H1 (cell line): Measurements from ENCODE around the gene ABITRAM. TPM values are rescaled to one million over a fixed set of nuclear protein-coding genes. Genes with fewer than 3 reads are reported as not detected.

Experiments used
- CTCF ChIA-PET: fragments of 300-600 bp; sonication (Branson Sonifier 250); formaldehyde crosslinking; loops from one replicate; lab custom pipeline; 2021; ENCODE audit not compliant: partially characterized antibody; lab: Charles Lee
- POLR2A ChIA-PET: fragments of 300-600 bp; sonication (Branson Sonifier 250); formaldehyde crosslinking; loops from one replicate; lab custom pipeline; 2021; ENCODE audit warnings: inconsistent platforms; ENCODE audit not compliant: partially characterized antibody; lab: Charles Lee
- DNase-seq, 2 experiments: peaks; one replicate each; pipeline versions ENCODE4 v3.0.0 to v3.0.0-alpha.2; 2010 to 2022; ENCODE audit warnings: low spot score in 2 of 2, low read depth in 1 of 2, mixed read lengths in 1 of 2
- FAIRE-seq: peaks from 2 replicates; lab custom pipeline; 2011; peaks lifted over from hg19 to GRCh38; lab: Jason Lieb, UNC
- H2AFZ ChIP-seq: 2 replicates; pipeline ENCODE4 v1.8.1; 2012; ENCODE audit warnings: low read length, inconsistent platforms
- H2AK5ac ChIP-seq: 2 replicates; pipeline ENCODE4 v1.6.1; 2013; ENCODE audit warnings: low read depth, low read length
- H2BK120ac ChIP-seq: replicated peaks from 2 replicates; pipeline ENCODE3; 2013; ENCODE audit warnings: low read depth, low read length, inconsistent platforms
- H2BK12ac ChIP-seq: 2 replicates; pipeline ENCODE4 v1.6.1; 2013; ENCODE audit warnings: low read depth, low read length
- H2BK15ac ChIP-seq: 2 replicates; pipeline ENCODE4 v1.6.1; 2013; ENCODE audit warnings: low read length
- H2BK20ac ChIP-seq: 2 replicates; pipeline ENCODE4 v1.6.1; 2013; ENCODE audit warnings: low read length
- H2BK5ac ChIP-seq: 2 replicates; pipeline ENCODE4 v1.6.1; 2013; ENCODE audit warnings: low read depth, low read length
- H3K14ac ChIP-seq: 2 replicates; pipeline ENCODE4 v1.6.1; 2013; ENCODE audit warnings: inconsistent platforms; ENCODE audit not compliant: insufficient read length
- H3K18ac ChIP-seq: 2 replicates; pipeline ENCODE4 v1.6.1; 2013; ENCODE audit warnings: low read length; ENCODE audit errors: extremely low read depth
- H3K23ac ChIP-seq: 2 replicates; pipeline ENCODE4 v1.6.1; 2013; ENCODE audit warnings: inconsistent platforms; ENCODE audit not compliant: insufficient read length
- H3K23me2 ChIP-seq: 2 replicates; pipeline ENCODE4 v1.6.1; 2013; ENCODE audit warnings: low read depth, low read length
- H3K27ac ChIP-seq: 2 replicates; pipeline ENCODE4 v1.6.1; 2011; ENCODE audit warnings: low read depth, low read length, inconsistent platforms
- H3K27me3 ChIP-seq, 4 experiments: replicated peaks in 1 of 4; 1 replicate in 1 of 4; 2 replicates in 3 of 4; pipeline versions ENCODE4 v1.6.1 to v1.8.1; 2011 to 2013; ENCODE audit warnings: low read length in 3 of 4, mild to moderate bottlenecking in 3 of 4, inconsistent platforms in 2 of 4, mixed read lengths in 2 of 4, moderate library complexity in 1 of 4; ENCODE audit not compliant: control insufficient read depth in 3 of 4, insufficient read depth in 3 of 4; ENCODE audit errors: extremely low read depth in 1 of 4
- H3K36me3 ChIP-seq, 4 experiments: 2 replicates each; pipeline versions ENCODE4 v1.6.1 to v1.8.1; 2011 to 2013; ENCODE audit warnings: mild to moderate bottlenecking in 4 of 4, low read length in 3 of 4, moderate library complexity in 2 of 4, control low read depth in 1 of 4, inconsistent platforms in 1 of 4; ENCODE audit not compliant: insufficient read depth in 4 of 4, control insufficient read depth in 2 of 4
- H3K4ac ChIP-seq: replicated peaks from 2 replicates; pipeline ENCODE3; 2013; ENCODE audit warnings: low read length, low read depth, mixed read lengths, inconsistent platforms; ENCODE audit not compliant: insufficient read length
- H3K4me1 ChIP-seq, 4 experiments: replicated peaks in 1 of 4; 1 replicate in 1 of 4; 2 replicates in 3 of 4; pipeline versions ENCODE4 v1.6.1 to v1.8.1; 2011 to 2013; ENCODE audit warnings: low read length in 3 of 4, inconsistent platforms in 2 of 4, mixed read lengths in 1 of 4; ENCODE audit not compliant: insufficient read depth in 4 of 4, control insufficient read depth in 3 of 4
- H3K4me2 ChIP-seq, 2 experiments: 2 replicates each; pipeline versions ENCODE4 v1.6.1 to v1.8.1; 2011 to 2013; ENCODE audit warnings: low read depth in 2 of 2, low read length in 2 of 2, control low read depth in 1 of 2, inconsistent platforms in 1 of 2, mild to moderate bottlenecking in 1 of 2; ENCODE audit not compliant: insufficient read depth in 1 of 2
- H3K4me3 ChIP-seq, 4 experiments: fragments of 200-600, 300-600 bp in 1 of 4; sonication (generic), shearing (Covaris generic), sonication (Bioruptor Twin) in 1 of 4; 2 replicates each; pipeline versions ENCODE4 v1.5.1 to v1.8.1; 2011 to 2016; ENCODE audit warnings: low read length in 4 of 4, low read depth in 3 of 4, control low read depth in 2 of 4, inconsistent platforms in 2 of 4, mild to moderate bottlenecking in 2 of 4, mixed read lengths in 1 of 4, moderate library complexity in 1 of 4; ENCODE audit not compliant: insufficient read depth in 2 of 4; ENCODE audit errors: extremely low read depth in 1 of 4
- H3K56ac ChIP-seq: replicated peaks from 2 replicates; pipeline ENCODE3; 2013; ENCODE audit warnings: low read depth, mild to moderate bottlenecking, mixed read lengths, low read length, inconsistent platforms; ENCODE audit not compliant: insufficient read length
- H3K79me1 ChIP-seq: 2 replicates; pipeline ENCODE4 v1.6.1; 2013; ENCODE audit warnings: low read depth, low read length, control low read depth
- H3K79me2 ChIP-seq, 2 experiments: 2 replicates each; pipeline versions ENCODE4 v1.6.1 to v1.8.1; 2012 to 2013; ENCODE audit warnings: low read length in 2 of 2, mild to moderate bottlenecking in 2 of 2, inconsistent platforms in 1 of 2; ENCODE audit not compliant: insufficient read depth in 2 of 2, control insufficient read depth in 1 of 2
- H3K9ac ChIP-seq, 4 experiments: replicated peaks in 1 of 4; 1 replicate in 1 of 4; 2 replicates in 3 of 4; pipeline versions ENCODE4 v1.6.1 to v1.8.1; 2011 to 2013; ENCODE audit warnings: low read depth in 3 of 4, low read length in 3 of 4, control low read depth in 2 of 4, mild to moderate bottlenecking in 2 of 4, moderate library complexity in 2 of 4, inconsistent platforms in 1 of 4; ENCODE audit errors: extremely low read depth in 1 of 4
- H3K9me3 ChIP-seq, 2 experiments: 2 replicates each; pipeline versions ENCODE4 v1.6.1 to v1.8.1; 2012 to 2013; ENCODE audit warnings: mild to moderate bottlenecking in 2 of 2, moderate library complexity in 2 of 2, control low read depth in 1 of 2, inconsistent platforms in 1 of 2, low read depth in 1 of 2, low read length in 1 of 2, mixed read lengths in 1 of 2; ENCODE audit not compliant: insufficient read depth in 2 of 2
- H4K20me1 ChIP-seq, 2 experiments: replicated peaks in 1 of 2; 2 replicates each; pipeline versions ENCODE3 to v1.8.1; 2011 to 2013; ENCODE audit warnings: inconsistent platforms in 2 of 2, low read length in 2 of 2, mild to moderate bottlenecking in 1 of 2; ENCODE audit not compliant: insufficient read depth in 2 of 2, control insufficient read depth in 1 of 2
- H4K5ac ChIP-seq: 2 replicates; pipeline ENCODE4 v1.6.1; 2013; ENCODE audit warnings: low read length, low read depth, mixed read lengths, inconsistent platforms; ENCODE audit not compliant: insufficient read length
- H4K8ac ChIP-seq: 2 replicates; pipeline ENCODE4 v1.8.0; 2013; ENCODE audit warnings: mild to moderate bottlenecking, moderate library complexity, low read length, inconsistent platforms; ENCODE audit not compliant: insufficient read depth; ENCODE audit errors: extremely low read depth
- H4K91ac ChIP-seq: replicated peaks from 2 replicates; pipeline ENCODE3; 2013; ENCODE audit warnings: low read length, mixed read lengths, inconsistent platforms; ENCODE audit not compliant: insufficient read length
- BACH1 ChIP-seq: IDR thresholded peaks from 2 replicates; pipeline ENCODE4 v1.6.1; 2012; ENCODE audit warnings: low read length, improper control_type of control experiment
- CHD2 ChIP-seq: IDR thresholded peaks from 2 replicates; pipeline ENCODE4 v1.6.1; 2012; ENCODE audit warnings: low read length, improper control_type of control experiment
- JUND ChIP-seq: IDR thresholded peaks from 2 replicates; pipeline ENCODE4 v1.6.1; 2011; ENCODE audit warnings: mild to moderate bottlenecking, improper control_type of control experiment, low read length
- NRF1 ChIP-seq: IDR thresholded peaks from 2 replicates; pipeline ENCODE4 v1.6.1; 2011; ENCODE audit warnings: mild to moderate bottlenecking, low read depth, low read length, improper control_type of control experiment
- POLR2A ChIP-seq, 2 experiments: IDR thresholded peaks; 1 replicate in 1 of 2; 2 replicates in 1 of 2; pipeline ENCODE4 v1.6.1; 2011; ENCODE audit warnings: low read depth in 2 of 2, low read length in 2 of 2, mild to moderate bottlenecking in 2 of 2; ENCODE audit errors: control extremely low read depth in 1 of 2
- POU5F1 ChIP-seq: IDR thresholded peaks from 2 replicates; pipeline ENCODE4 v1.6.1; 2011; ENCODE audit warnings: low read depth, mild to moderate bottlenecking, low read length, moderate library complexity
- RAD21 ChIP-seq, 2 experiments: IDR thresholded peaks in 1 of 2; conservative IDR thresholded peaks in 1 of 2; 2 replicates each; pipeline ENCODE4 v1.6.1; 2011; ENCODE audit warnings: low read depth in 2 of 2, low read length in 2 of 2, improper control_type of control experiment in 1 of 2, inconsistent platforms in 1 of 2, mild to moderate bottlenecking in 1 of 2, moderate library complexity in 1 of 2
- RBBP5 ChIP-seq: IDR thresholded peaks from 2 replicates; pipeline ENCODE4 v1.7.1; 2012; ENCODE audit warnings: low read depth, mild to moderate bottlenecking, inconsistent platforms, low read length, moderate library complexity, borderline replicate concordance
- SAP30 ChIP-seq: fragments of 300-600 bp; sonication (generic); IDR thresholded peaks from 2 replicates; pipeline ENCODE4 v1.7.1; 2012; ENCODE audit warnings: low read length, moderate library complexity, mild to moderate bottlenecking, inconsistent platforms; ENCODE audit not compliant: insufficient read depth, insufficient replicate concordance
- SP2 ChIP-seq: IDR thresholded peaks from 2 replicates; pipeline ENCODE4 v1.6.1; 2012; ENCODE audit warnings: mild to moderate bottlenecking, low read length, inconsistent platforms
- SUZ12 ChIP-seq: fragments of 200-600 bp; sonication (generic); IDR thresholded peaks from 2 replicates; pipeline ENCODE4 v1.6.1; 2012; ENCODE audit warnings: mild to moderate bottlenecking, inconsistent platforms, low read length, moderate library complexity, mixed read lengths
- ZNF274 ChIP-seq: IDR thresholded peaks from 2 replicates; pipeline ENCODE4 v1.7.0; 2012; ENCODE audit warnings: low read length, borderline replicate concordance; ENCODE audit errors: extremely low read depth
- WGBS, 2 experiments: shearing (Covaris generic) in 1 of 2; methylation state at CpG; one replicate each; pipeline versions ENCODE4 v1.1.6 to v1.1.7; 2013 to 2015; ENCODE audit warnings: low lambda C conversion rate in 2 of 2, mixed read lengths in 2 of 2, inconsistent platforms in 1 of 2, low coverage in 1 of 2, missing lambda C conversion rate in 1 of 2; ENCODE audit not compliant: insufficient replicate concordance in 2 of 2, insufficient coverage in 1 of 2, insufficient read length in 1 of 2; ENCODE audit errors: extremely low coverage in 1 of 2, missing lambda C conversion rate in 1 of 2; 5-methylcytosine and 5-hydroxymethylcytosine counted together
- polyA plus RNA-seq, 7 experiments: library from polyadenylated mRNA; depleted of rRNA in 3 of 7; stranded (reverse) in 5 of 7; unstranded in 2 of 7; fragments of >200 nt in 5 of 7; fragments of 200-250 nt in 2 of 7; gene quantifications; 1 replicate in 5 of 7; 2 replicates in 1 of 7; 4 replicates in 1 of 7; pipeline versions ENCODE4 v1.2.1 to v1.2.3, GENCODE V29; 2011 to 2013; ENCODE audit warnings: missing spikeins in 2 of 7, mixed read lengths in 2 of 7
- total RNA-seq: library from RNA; stranded (reverse); fragmentation: NEBNext Ultra II Directional; extraction: Animal tissue kit (Norgen Biotek cat#: 25700); gene quantifications from 2 replicates; pipeline ENCODE4 v1.2.1, GENCODE V29; 2021
- TF ChIP-seq, protein P1 (sequence below): IDR thresholded peaks from 2 replicates; pipeline ENCODE4 v1.6.1; 2012; ENCODE audit warnings: low read length, inconsistent platforms

Gene ABITRAM
- total and polyA plus RNA-seq, 2 of the 8 experiments (the other 6 are each of a cell fraction or from before 2014, with no cell fraction given), result 8.4 to 9.0 TPM

- H4K5ac ChIP-seq, result no peak overlapping the region
- FAIRE-seq (no peak), DNase-seq (no peak)
- no peaks in the 10 kb centered on the region for H3K9me3 ChIP-seq
- no peaks in the 10 kb centered on the region for H3K79me2 ChIP-seq
- peaks cover 0 to 23% (median 8%) of the 10 kb centered on the region in 4 experiments; a peak in 4 of 8 replicates for H3K36me3 ChIP-seq
- ChIA-PET POLR2A (no interaction called here), CTCF (interaction anchor here (2.0 kb wide), 1 partner anchor 14 kb away, joined by 7 read pairs; no protein-coding TSS in a partner anchor)
- H3K4me1 ChIP-seq, result peaks cover 0 to 2% (median 0%) of the 10 kb centered on the region in 4 experiments; a peak in 1 of 7 replicates
- no peak overlapping the region for H3K56ac ChIP-seq
- no peaks in the 10 kb centered on the region for H3K27me3 ChIP-seq
- no peaks in the 10 kb centered on the region for H3K23me2 ChIP-seq
- no peak overlapping the region for H3K18ac ChIP-seq
- no peak overlapping the region for H3K27ac ChIP-seq
- H2AK5ac ChIP-seq, result no peak overlapping the region
- no peak overlapping the region for H2BK120ac ChIP-seq
- H3K23ac ChIP-seq, result no peak overlapping the region
- H3K79me1 ChIP-seq, result no peaks in the 10 kb centered on the region; the same call in 1 of the 2 replicates
- no peak overlapping the region for H4K8ac ChIP-seq
- H3K9ac ChIP-seq, result no peak overlapping the region
- H2BK15ac ChIP-seq, result no peak overlapping the region
- H2BK5ac ChIP-seq, result no peak overlapping the region
- no peak overlapping the region for H3K4me2 ChIP-seq
- H2BK12ac ChIP-seq, result no peak overlapping the region
- no peak overlapping the region for H3K4ac ChIP-seq
- no peak overlapping the region for H2BK20ac ChIP-seq
- WGBS, 2 experiments, result 87% methylated on average over 4 of the region's 4 CpGs; no CpG with 5 or more reads in 1 of the 2 experiments
- H2AFZ ChIP-seq, result no peak overlapping the region
- no peaks in the 10 kb centered on the region for H4K20me1 ChIP-seq
- no peak overlapping the region for H4K91ac ChIP-seq
- no peak overlapping the region for H3K14ac ChIP-seq
- no peak overlapping the region for H3K4me3 ChIP-seq
- no peak for TF ChIP-seq RBBP5
- no peak for TF ChIP-seq POU5F1
- TF ChIP-seq, protein P1, sequence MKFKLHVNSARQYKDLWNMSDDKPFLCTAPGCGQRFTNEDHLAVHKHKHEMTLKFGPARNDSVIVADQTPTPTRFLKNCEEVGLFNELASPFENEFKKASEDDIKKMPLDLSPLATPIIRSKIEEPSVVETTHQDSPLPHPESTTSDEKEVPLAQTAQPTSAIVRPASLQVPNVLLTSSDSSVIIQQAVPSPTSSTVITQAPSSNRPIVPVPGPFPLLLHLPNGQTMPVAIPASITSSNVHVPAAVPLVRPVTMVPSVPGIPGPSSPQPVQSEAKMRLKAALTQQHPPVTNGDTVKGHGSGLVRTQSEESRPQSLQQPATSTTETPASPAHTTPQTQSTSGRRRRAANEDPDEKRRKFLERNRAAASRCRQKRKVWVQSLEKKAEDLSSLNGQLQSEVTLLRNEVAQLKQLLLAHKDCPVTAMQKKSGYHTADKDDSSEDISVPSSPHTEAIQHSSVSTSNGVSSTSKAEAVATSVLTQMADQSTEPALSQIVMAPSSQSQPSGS, result no peak
- TF ChIP-seq SP2, result no peak
- no peak for TF ChIP-seq SAP30
- no peak for TF ChIP-seq ZNF274
- TF ChIP-seq CHD2, result no peak
- TF ChIP-seq RAD21 (IDR thresholded peaks at IDR 0.05 in 1 of 2, conservative IDR thresholded peaks at IDR 0.05 in 1 of 2; ENCODE audit: low read depth in 2 of 2, low read length in 2 of 2), result no peak
- no peak for TF ChIP-seq POLR2A (IDR thresholded peaks at IDR 0.05; ENCODE audit: control extremely low read depth in 1 of 2, low read depth in 2 of 2, low read length in 2 of 2)
- no peak for TF ChIP-seq JUND
- no peak for TF ChIP-seq BACH1
- TF ChIP-seq NRF1, result no peak
- no peak for TF ChIP-seq SUZ12
These were observed 5.8 kb downstream of the ABITRAM start for GRCh38 chr9:108939975-108940374.
